ENCODE measurements around the gene HSF5. TPM values are rescaled to one million over a fixed set of nuclear protein-coding genes. Genes with fewer than 3 reads are reported as not detected.
A peak's percentile ranks its signal among the peaks of the same experiment; 100 is the strongest.

Gene HSF5
- total RNA-seq, 1 experiment from 2014 or later: not detected

GRCh38 chr17:58379511-58379824, 108.7 kb downstream of the HSF5 start (continued):
- TF ChIP-seq ZNF274 (IDR thresholded peaks at IDR 0.05; ENCODE audit: low read depth, low read length) (no peak), ELF1 (IDR thresholded peaks at IDR 0.05; ENCODE audit: borderline replicate concordance, low read depth) (no peak), RAD21 (IDR thresholded peaks at IDR 0.05; ENCODE audit: low read depth) (no peak)

- no peak overlapping the region for H3K4me3 ChIP-seq (replicated peaks in 1 of 2; ENCODE audit: low read depth in 1 of 2, low read length in 2 of 2)
- CTCF ChIA-PET: no interaction called here
- H3K9me3 ChIP-seq (ENCODE audit: control insufficient read depth in 1 of 2, insufficient read depth in 1 of 2, low read depth in 1 of 2, low read length in 2 of 2): no peaks in the 10 kb centered on the region
- BruUV-seq (replicated peaks): no TSS peak
- peaks cover 0 to 7% of the 10 kb centered on the region in 2 experiments; a peak in 1 of 4 replicates for H3K36me3 ChIP-seq (ENCODE audit: control insufficient read depth in 1 of 2, insufficient read depth in 2 of 2, low read length in 2 of 2)
- H3K4me2 ChIP-seq (ENCODE audit: low read length): no peak overlapping the region; the same call in 1 of the 2 replicates
- POLR2A ChIA-PET: interaction anchor here (0.9 to 4.0 kb wide), 9 partner anchors 10 to 41 kb away, joined by 3 to 17 read pairs (median 3); partner anchors contain the start of genes RNF43 and SUPT4H1
- intact Hi-C loops (cut with micrococcal nuclease): no loop called here
- H3K9me2 ChIP-seq (ENCODE audit: insufficient read depth): no peaks in the 10 kb centered on the region
- no peaks in the 10 kb centered on the region for H3K27me3 ChIP-seq (ENCODE audit: insufficient read depth, low read length)
- no peak for ATAC-seq
- peaks cover 89% of the 10 kb centered on the region for H3K79me2 ChIP-seq (ENCODE audit: insufficient read depth, low read length)
- TF ChIP-seq FOSL1 (IDR thresholded peaks at IDR 0.05; ENCODE audit: low read depth) (no peak), CBX3 (IDR thresholded peaks at IDR 0.05; ENCODE audit: low read depth) (no peak), REST (IDR thresholded peaks at IDR 0.05; ENCODE audit: low read depth) (no peak), POLR2AphosphoS5 (IDR thresholded peaks at IDR 0.05; ENCODE audit: low read depth, low read length) (no peak; the same call in 1 of the 2 replicates), EGR1 (IDR thresholded peaks at IDR 0.05; ENCODE audit: low read depth) (no peak), RAD21 (IDR thresholded peaks at IDR 0.05; ENCODE audit: low read depth) (no peak), JUND (IDR thresholded peaks at IDR 0.05) (no peak), POLR2A (IDR thresholded peaks at IDR 0.05; ENCODE audit: borderline replicate concordance, extremely low read depth, insufficient read depth, insufficient read length) (no peak), SP1 (IDR thresholded peaks at IDR 0.05; ENCODE audit: low read depth) (no peak), EZH2phosphoT487 (IDR thresholded peaks at IDR 0.05; ENCODE audit: borderline replicate concordance) (no peak), CEBPB (IDR thresholded peaks at IDR 0.05; ENCODE audit: low read depth) (no peak), ZNF274 (IDR thresholded peaks at IDR 0.05; ENCODE audit: low read depth, low read length) (no peak), MAX (IDR thresholded peaks at IDR 0.05) (no peak), YY1 (IDR thresholded peaks at IDR 0.05; ENCODE audit: extremely low read depth, insufficient replicate concordance, low read depth, low read length) (no peak), ATF3 (IDR thresholded peaks at IDR 0.05) (no peak), EZH2 (IDR thresholded peaks at IDR 0.05) (no peak)
- TF ChIP-seq, protein P1, sequence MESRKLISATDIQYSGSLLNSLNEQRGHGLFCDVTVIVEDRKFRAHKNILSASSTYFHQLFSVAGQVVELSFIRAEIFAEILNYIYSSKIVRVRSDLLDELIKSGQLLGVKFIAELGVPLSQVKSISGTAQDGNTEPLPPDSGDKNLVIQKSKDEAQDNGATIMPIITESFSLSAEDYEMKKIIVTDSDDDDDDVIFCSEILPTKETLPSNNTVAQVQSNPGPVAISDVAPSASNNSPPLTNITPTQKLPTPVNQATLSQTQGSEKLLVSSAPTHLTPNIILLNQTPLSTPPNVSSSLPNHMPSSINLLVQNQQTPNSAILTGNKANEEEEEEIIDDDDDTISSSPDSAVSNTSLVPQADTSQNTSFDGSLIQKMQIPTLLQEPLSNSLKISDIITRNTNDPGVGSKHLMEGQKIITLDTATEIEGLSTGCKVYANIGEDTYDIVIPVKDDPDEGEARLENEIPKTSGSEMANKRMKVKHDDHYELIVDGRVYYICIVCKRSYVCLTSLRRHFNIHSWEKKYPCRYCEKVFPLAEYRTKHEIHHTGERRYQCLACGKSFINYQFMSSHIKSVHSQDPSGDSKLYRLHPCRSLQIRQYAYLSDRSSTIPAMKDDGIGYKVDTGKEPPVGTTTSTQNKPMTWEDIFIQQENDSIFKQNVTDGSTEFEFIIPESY (IDR thresholded peaks at IDR 0.05; ENCODE audit: extremely low read depth, insufficient replicate concordance, low read length): no peak
- RAD21 ChIA-PET (ENCODE audit: low non-redundant PET in 1 of 2, low total read pairs in 2 of 2, uncharacterized antibody in 2 of 2, unreplicated experiment in 2 of 2): no interaction called here
- peak overlapping the region; percentile 4 for H3K27ac ChIP-seq (ENCODE audit: low read depth, low read length)
- no peaks in the 10 kb centered on the region for H4K20me1 ChIP-seq (ENCODE audit: insufficient read depth)
- H3K9ac ChIP-seq (ENCODE audit: low read length): no peak overlapping the region
- peaks cover 79 to 80% of the 10 kb centered on the region in 2 experiments for H3K4me1 ChIP-seq (ENCODE audit: control insufficient read depth in 1 of 2, insufficient read depth in 2 of 2, low read length in 2 of 2)
- H2AFZ ChIP-seq (ENCODE audit: low read depth, low read length, poor library complexity, severe bottlenecking): no peak overlapping the region
- no peak for DNase-seq (ENCODE audit: low read depth, low spot score)
Observed at GRCh38 chr17:58378733-58379510, 109.3 kb downstream of the HSF5 start.
